GM19023 (cell line): Measurements from ENCODE around the gene PELI1.
"Not testable (repeated sequence)": the region's sequence is repeated elsewhere in the genome, so short reads cannot be mapped to it uniquely, and the experiment has no call there.

ENCODE experiments used
- ATAC-seq: cut with Tn5 transposase; IDR thresholded peaks from one replicate; pipeline ENCODE4 v1.9.1; 2021; ENCODE audit warnings: mild to moderate bottlenecking, moderate library complexity; ENCODE audit not compliant: unreplicated experiment

Gene PELI1

GRCh38 chr2:64092502-64092901, 51.7 kb downstream of the PELI1 start:
- ATAC-seq: no peak

- no peak for ATAC-seq
Observed at GRCh38 chr2:64090264-64090663, 54.0 kb downstream of the PELI1 start.

- ATAC-seq: no peak
Observed at GRCh38 chr2:64086347-64087082, 57.7 kb downstream of the PELI1 start.

GRCh38 chr2:64085936-64086335, 58.3 kb downstream of the PELI1 start:
- no peak for ATAC-seq

- no peak for ATAC-seq
Observed at GRCh38 chr2:64081046-64081445, 63.2 kb downstream of the PELI1 start.

- ATAC-seq: no peak
Observed at GRCh38 chr2:64080179-64080578, 64.0 kb downstream of the PELI1 start.

- ATAC-seq: not testable (repeated sequence)
Observed at GRCh38 chr2:64079688-64080087, 64.5 kb downstream of the PELI1 start.

GRCh38 chr2:64076828-64077227, 67.4 kb downstream of the PELI1 start:
- not testable (repeated sequence) for ATAC-seq

- not testable (repeated sequence) for ATAC-seq
Observed at GRCh38 chr2:64074616-64075015, 69.6 kb downstream of the PELI1 start.

- no peak for ATAC-seq
Observed at GRCh38 chr2:64067326-64067725, 76.9 kb downstream of the PELI1 start.

- ATAC-seq: no peak
Observed at GRCh38 chr2:64065516-64065915, 78.7 kb downstream of the PELI1 start.

- no peak for ATAC-seq
Observed at GRCh38 chr2:64063924-64064331, 80.3 kb downstream of the PELI1 start.

- no peak for ATAC-seq
Observed at GRCh38 chr2:64063454-64063853, 80.8 kb downstream of the PELI1 start.

- peak; percentile 80 for ATAC-seq
Observed at GRCh38 chr2:64062840-64063239, 81.4 kb downstream of the PELI1 start.

GRCh38 chr2:64059270-64059669, 85.0 kb downstream of the PELI1 start:
- no peak for ATAC-seq

- ATAC-seq: no peak
Observed at GRCh38 chr2:64056021-64056420, 88.2 kb downstream of the PELI1 start.

- no peak for ATAC-seq
Observed at GRCh38 chr2:64054161-64054915, 89.9 kb downstream of the PELI1 start.

- no peak for ATAC-seq
Observed at GRCh38 chr2:64052463-64053241, 91.6 kb downstream of the PELI1 start.

- ATAC-seq: peak; percentile 71
Observed at GRCh38 chr2:64049633-64050220, 94.5 kb downstream of the PELI1 start.

GRCh38 chr2:64045938-64046337, 98.3 kb downstream of the PELI1 start:
- ATAC-seq: no peak
